Parathyroid adenoma (tissue), 2 donors: ENCODE data around the gene CBY2.
A peak's percentile ranks its signal among the peaks of the same experiment; 100 is the strongest.

Experiments used
- H2AFZ ChIP-seq: fragments of 300-600 bp; sonication (generic); one replicate; pipeline ENCODE4 v1.7.0; 2017; ENCODE audit warnings: antibody characterized with exemption, mild to moderate bottlenecking
- H3K27ac ChIP-seq: fragments of 300-600 bp; sonication (generic); one replicate; pipeline ENCODE4 v1.7.0; 2017
- H3K27me3 ChIP-seq: fragments of 300-600 bp; sonication (generic); one replicate; pipeline ENCODE4 v1.7.0; 2017; ENCODE audit warnings: low read length; ENCODE audit not compliant: control insufficient read depth, insufficient read depth
- H3K36me3 ChIP-seq: fragments of 300-600 bp; sonication (generic); one replicate; pipeline ENCODE4 v1.7.0; 2017; ENCODE audit warnings: low read length; ENCODE audit not compliant: control insufficient read depth, insufficient read depth
- H3K4me1 ChIP-seq: fragments of 300-600 bp; sonication (generic); one replicate; pipeline ENCODE4 v1.7.0; 2017; ENCODE audit warnings: control low read depth
- H3K4me2 ChIP-seq: fragments of 300-600 bp; sonication (generic); one replicate; pipeline ENCODE4 v1.7.0; 2017; ENCODE audit warnings: low read length
- H3K4me3 ChIP-seq: fragments of 300-600 bp; sonication (generic); one replicate; pipeline ENCODE4 v1.7.0; 2017; ENCODE audit warnings: low read depth, low read length
- H3K79me2 ChIP-seq: fragments of 300-600 bp; sonication (generic); one replicate; pipeline ENCODE4 v1.7.0; 2017; ENCODE audit warnings: control low read depth
- H3K9ac ChIP-seq: fragments of 300-600 bp; sonication (generic); one replicate; pipeline ENCODE4 v1.7.0; 2017; ENCODE audit warnings: mild to moderate bottlenecking
- H3K9me3 ChIP-seq: fragments of 300-600 bp; sonication (generic); one replicate; pipeline ENCODE4 v1.7.0; 2017; ENCODE audit warnings: low read length; ENCODE audit not compliant: control insufficient read depth
- CTCF ChIP-seq: fragments of 300-600 bp; sonication (generic); IDR thresholded peaks from one replicate; pipeline ENCODE4 v1.7.0; 2017; ENCODE audit warnings: antibody characterized with exemption, mild to moderate bottlenecking
- donor health status: primary hyperparathyroidism.

CBY2 gene

GRCh38 chr13:45714170-45714569, 12.1 kb downstream of the CBY2 start:
- no peak for TF ChIP-seq CTCF
- H3K9ac ChIP-seq, result no peak overlapping the region
- H3K27me3 ChIP-seq, result no peaks in the 10 kb centered on the region
- H3K9me3 ChIP-seq, result no peaks in the 10 kb centered on the region
- no peak overlapping the region for H3K27ac ChIP-seq
- no peak overlapping the region for H3K4me2 ChIP-seq
- H3K4me1 ChIP-seq, result no peaks in the 10 kb centered on the region
- H3K4me3 ChIP-seq, result no peak overlapping the region
- no peaks in the 10 kb centered on the region for H3K79me2 ChIP-seq
- no peak overlapping the region for H2AFZ ChIP-seq
- no peaks in the 10 kb centered on the region for H3K36me3 ChIP-seq

DNA sequence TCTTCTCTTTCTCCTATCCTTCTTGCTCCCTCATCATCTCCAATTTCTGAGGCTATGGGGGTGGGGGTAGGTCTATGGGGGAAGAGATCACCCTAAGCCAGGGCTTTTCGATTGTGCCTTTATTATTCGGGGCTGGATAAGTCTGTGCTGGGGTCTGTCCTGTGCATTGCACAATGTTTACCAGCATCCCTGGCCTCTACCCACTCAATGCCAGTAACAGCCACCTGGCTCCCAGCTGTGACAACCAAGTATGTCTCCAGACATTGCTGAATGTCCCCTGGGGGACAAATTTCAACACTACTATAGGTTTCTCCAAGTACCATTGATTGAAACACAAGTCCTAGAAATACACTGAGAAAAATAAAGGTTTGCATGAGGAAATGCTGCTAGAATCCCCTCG, 13.2 kb downstream of the CBY2 start:
- Histone ChIP-seq H3K79me2 (no peaks in the 10 kb centered on the region), H3K27ac (no peak overlapping the region), H3K4me1 (no peaks in the 10 kb centered on the region), H3K4me3 (no peak overlapping the region), H3K27me3 (no peaks in the 10 kb centered on the region), H2AFZ (no peak overlapping the region), H3K9ac (no peak overlapping the region), H3K36me3 (no peaks in the 10 kb centered on the region), H3K9me3 (no peaks in the 10 kb centered on the region), H3K4me2 (no peak overlapping the region)
- TF ChIP-seq CTCF, result no peak

GRCh38 chr13:45717349-45717748, 15.2 kb downstream of the CBY2 start:
- no peak overlapping the region for H3K27ac ChIP-seq
- no peaks in the 10 kb centered on the region for H3K79me2 ChIP-seq
- TF ChIP-seq CTCF, result no peak
- H3K9ac ChIP-seq, result no peak overlapping the region
- no peaks in the 10 kb centered on the region for H3K36me3 ChIP-seq
- no peak overlapping the region for H3K4me3 ChIP-seq
- no peaks in the 10 kb centered on the region for H3K27me3 ChIP-seq
- H3K4me1 ChIP-seq, result no peaks in the 10 kb centered on the region
- no peaks in the 10 kb centered on the region for H3K9me3 ChIP-seq
- no peak overlapping the region for H3K4me2 ChIP-seq
- H2AFZ ChIP-seq, result no peak overlapping the region

DNA sequence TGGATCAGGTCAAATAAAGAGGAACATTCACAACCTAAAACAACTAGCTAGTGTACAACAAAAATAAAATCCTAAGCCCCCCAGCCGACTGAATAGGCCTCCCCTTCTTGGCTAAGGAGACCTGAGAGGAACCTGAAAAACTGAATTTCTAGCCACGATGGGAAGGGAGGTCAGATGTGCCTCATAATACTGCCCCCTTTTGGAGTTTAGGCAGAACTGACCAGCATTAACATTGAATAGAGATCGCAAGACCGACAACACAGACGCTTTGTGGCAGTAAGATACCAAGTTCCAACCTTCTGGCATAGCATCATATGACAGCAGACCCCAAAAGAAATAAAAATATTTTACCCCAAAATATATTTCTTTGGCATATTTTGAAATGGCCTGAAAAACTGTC, 15.9 kb downstream of the CBY2 start:
- Histone ChIP-seq H3K4me1 (no peaks in the 10 kb centered on the region), H3K4me3 (no peak overlapping the region), H3K9me3 (no peaks in the 10 kb centered on the region), H3K79me2 (no peaks in the 10 kb centered on the region), H2AFZ (no peak overlapping the region), H3K9ac (no peak overlapping the region), H3K27me3 (no peaks in the 10 kb centered on the region), H3K36me3 (no peaks in the 10 kb centered on the region), H3K4me2 (no peak overlapping the region), H3K27ac (no peak overlapping the region)
- peak; percentile 11 for TF ChIP-seq CTCF

DNA sequence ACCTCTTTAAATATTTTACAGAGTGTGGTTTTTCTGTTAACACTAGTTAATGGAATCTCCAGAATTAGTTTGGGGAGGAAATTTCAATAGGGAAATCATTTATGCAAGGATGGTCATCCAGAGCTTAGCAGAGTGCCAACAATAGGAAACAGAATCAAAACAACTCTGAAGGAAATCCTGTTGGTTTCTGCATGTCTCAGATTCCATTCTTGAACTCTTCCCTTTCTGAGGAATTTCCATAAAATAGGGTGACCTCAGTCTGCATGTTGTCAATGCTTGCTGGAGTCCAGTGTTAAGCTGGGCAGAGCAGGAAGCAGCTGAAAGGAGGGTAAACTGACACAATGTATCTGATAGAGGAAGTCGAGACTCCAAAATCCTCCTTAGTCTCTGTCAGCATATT, 16.9 kb downstream of the CBY2 start:
- Histone ChIP-seq H2AFZ (no peak overlapping the region), H3K9ac (no peak overlapping the region), H3K79me2 (no peaks in the 10 kb centered on the region), H3K4me1 (no peaks in the 10 kb centered on the region), H3K9me3 (no peaks in the 10 kb centered on the region), H3K4me2 (no peak overlapping the region), H3K27ac (no peak overlapping the region), H3K36me3 (no peaks in the 10 kb centered on the region), H3K4me3 (no peak overlapping the region), H3K27me3 (no peaks in the 10 kb centered on the region)
- TF ChIP-seq CTCF, result no peak
